ENCODE measurements around the gene DCDC1. TPM values are rescaled to one million over a fixed set of nuclear protein-coding genes. Genes with fewer than 3 reads are reported as not detected.

The DCDC1 gene
- not detected for total RNA-seq

- peak; percentile 89 for DNase-seq
Measured at GRCh38 chr11:31369348-31370329, at the start of gene DCDC1, which contains the start of gene DNAJC24. DCDC1 (minus strand) TSS chr11:31369739; CDS start chr11:31328280, 41,459 bp downstream. DNAJC24 (plus strand) TSS chr11:31369860; CDS start chr11:31370749, 889 bp downstream.

GRCh38 chr11:31419138-31419537, 49.6 kb upstream of the DCDC1 start:
- no peaks in the 10 kb centered on the region for H3K9me3 Mint-ChIP-seq
- DNase-seq (no peak), ATAC-seq (ENCODE audit: low read depth) (no peak)
- H3K36me3 Mint-ChIP-seq = peaks cover 9% of the 10 kb centered on the region
- H3K4me1 Mint-ChIP-seq = no peaks in the 10 kb centered on the region
- no peak overlapping the region for H3K4me3 Mint-ChIP-seq
- no peaks in the 10 kb centered on the region for H3K27me3 Mint-ChIP-seq
- POLR2A ChIA-PET = no interaction called here
- no peak overlapping the region for H3K27ac Mint-ChIP-seq

More at GRCh38 chr11:31369348-31370329, at the start of gene DCDC1, which contains the start of gene DNAJC24:
- Mint-ChIP-seq H3K27me3 (no peaks in the 10 kb centered on the region), H3K4me1 (peaks cover 27% of the 10 kb centered on the region), H3K27ac (peak within 1 kb of the TSS; percentile 94), H3K4me3 (peak within 1 kb of the TSS; percentile 98), H3K9me3 (no peaks in the 10 kb centered on the region), H3K36me3 (peaks cover 13% of the 10 kb centered on the region)
- POLR2A ChIA-PET = no interaction called here
- ATAC-seq (ENCODE audit: low read depth) = peak; percentile 97

GRCh38 chr11:31417816-31418215, 48.3 kb upstream of the DCDC1 start:
- Mint-ChIP-seq H3K36me3 (peaks cover 9% of the 10 kb centered on the region), H3K27ac (no peak overlapping the region), H3K27me3 (no peaks in the 10 kb centered on the region), H3K4me1 (no peaks in the 10 kb centered on the region), H3K9me3 (no peaks in the 10 kb centered on the region), H3K4me3 (no peak overlapping the region)
- ATAC-seq (ENCODE audit: low read depth) (no peak), DNase-seq (no peak)
- POLR2A ChIA-PET = no interaction called here

GRCh38 chr11:31417357-31417756, 47.8 kb upstream of the DCDC1 start:
- H3K4me3 Mint-ChIP-seq = no peak overlapping the region
- DNase-seq (no peak), ATAC-seq (ENCODE audit: low read depth) (no peak)
- no peak overlapping the region for H3K27ac Mint-ChIP-seq
- H3K4me1 Mint-ChIP-seq = no peaks in the 10 kb centered on the region
- POLR2A ChIA-PET = no interaction called here
- H3K27me3 Mint-ChIP-seq = no peaks in the 10 kb centered on the region
- H3K9me3 Mint-ChIP-seq = no peaks in the 10 kb centered on the region
- peaks cover 9% of the 10 kb centered on the region for H3K36me3 Mint-ChIP-seq

GRCh38 chr11:31415435-31415834, 45.9 kb upstream of the DCDC1 start:
- H3K4me1 Mint-ChIP-seq = no peaks in the 10 kb centered on the region
- no peak overlapping the region for H3K4me3 Mint-ChIP-seq
- no peaks in the 10 kb centered on the region for H3K27me3 Mint-ChIP-seq
- no peak for ATAC-seq (ENCODE audit: low read depth)
- DNase-seq = no peak
- no peaks in the 10 kb centered on the region for H3K9me3 Mint-ChIP-seq
- H3K36me3 Mint-ChIP-seq = peaks cover 14% of the 10 kb centered on the region
- no peak overlapping the region for H3K27ac Mint-ChIP-seq
- POLR2A ChIA-PET = no interaction called here

- no peaks in the 10 kb centered on the region for H3K9me3 Mint-ChIP-seq
- ATAC-seq (ENCODE audit: low read depth) (no peak), DNase-seq (no peak)
- H3K36me3 Mint-ChIP-seq = peaks cover 14% of the 10 kb centered on the region
- H3K4me1 Mint-ChIP-seq = no peaks in the 10 kb centered on the region
- no peaks in the 10 kb centered on the region for H3K27me3 Mint-ChIP-seq
- no peak overlapping the region for H3K27ac Mint-ChIP-seq
- POLR2A ChIA-PET = no interaction called here
- no peak overlapping the region for H3K4me3 Mint-ChIP-seq
Measured at GRCh38 chr11:31414338-31414737, 44.8 kb upstream of the DCDC1 start.

- H3K4me1 Mint-ChIP-seq = no peaks in the 10 kb centered on the region
- H3K27ac Mint-ChIP-seq = no peak overlapping the region
- H3K4me3 Mint-ChIP-seq = no peak overlapping the region
- H3K9me3 Mint-ChIP-seq = no peaks in the 10 kb centered on the region
- ATAC-seq (ENCODE audit: low read depth) (no peak), DNase-seq (no peak)
- POLR2A ChIA-PET = no interaction called here
- peaks cover 13% of the 10 kb centered on the region for H3K36me3 Mint-ChIP-seq
- no peaks in the 10 kb centered on the region for H3K27me3 Mint-ChIP-seq
Measured at GRCh38 chr11:31412946-31413345, 43.4 kb upstream of the DCDC1 start.

- ATAC-seq (ENCODE audit: low read depth) (no peak), DNase-seq (no peak)
- Mint-ChIP-seq H3K4me1 (no peaks in the 10 kb centered on the region), H3K27ac (no peak overlapping the region), H3K9me3 (no peaks in the 10 kb centered on the region), H3K27me3 (no peaks in the 10 kb centered on the region), H3K4me3 (no peak overlapping the region), H3K36me3 (peaks cover 6% of the 10 kb centered on the region)
- POLR2A ChIA-PET = no interaction called here
Measured at GRCh38 chr11:31408201-31408600, 38.7 kb upstream of the DCDC1 start.

GRCh38 chr11:31404614-31405013, 35.1 kb upstream of the DCDC1 start:
- ATAC-seq (ENCODE audit: low read depth) (no peak), DNase-seq (no peak)
- Mint-ChIP-seq H3K36me3 (peaks cover 10% of the 10 kb centered on the region), H3K4me1 (no peaks in the 10 kb centered on the region), H3K27ac (no peak overlapping the region), H3K27me3 (no peaks in the 10 kb centered on the region), H3K4me3 (no peak overlapping the region), H3K9me3 (peaks cover 3% of the 10 kb centered on the region)
- POLR2A ChIA-PET = no interaction called here

GRCh38 chr11:31397239-31397834, 27.8 kb upstream of the DCDC1 start:
- no peaks in the 10 kb centered on the region for H3K27me3 Mint-ChIP-seq
- POLR2A ChIA-PET = no interaction called here
- H3K27ac Mint-ChIP-seq = no peak overlapping the region
- H3K36me3 Mint-ChIP-seq = peaks cover 9% of the 10 kb centered on the region
- no peaks in the 10 kb centered on the region for H3K4me1 Mint-ChIP-seq
- H3K4me3 Mint-ChIP-seq = no peak overlapping the region
- peaks cover 3% of the 10 kb centered on the region for H3K9me3 Mint-ChIP-seq
- DNase-seq (no peak), ATAC-seq (ENCODE audit: low read depth) (no peak)

- Mint-ChIP-seq H3K36me3 (peaks cover 7% of the 10 kb centered on the region), H3K4me1 (no peaks in the 10 kb centered on the region)
- POLR2A ChIA-PET = no interaction called here
Measured at GRCh38 chr11:31387379-31387778, 17.8 kb upstream of the DCDC1 start.

GRCh38 chr11:31383116-31383515, 13.6 kb upstream of the DCDC1 start:
- ATAC-seq (ENCODE audit: low read depth) (no peak), DNase-seq (no peak)
- H3K27ac Mint-ChIP-seq = no peak overlapping the region
- H3K27me3 Mint-ChIP-seq = no peaks in the 10 kb centered on the region
- peaks cover 2% of the 10 kb centered on the region for H3K9me3 Mint-ChIP-seq
- no peaks in the 10 kb centered on the region for H3K4me1 Mint-ChIP-seq
- peaks cover 7% of the 10 kb centered on the region for H3K36me3 Mint-ChIP-seq
- H3K4me3 Mint-ChIP-seq = no peak overlapping the region
- POLR2A ChIA-PET = no interaction called here

More at GRCh38 chr11:31387379-31387778, 17.8 kb upstream of the DCDC1 start:
- H3K4me3 Mint-ChIP-seq = no peak overlapping the region
- H3K27ac Mint-ChIP-seq = no peak overlapping the region
- peaks cover 4% of the 10 kb centered on the region for H3K9me3 Mint-ChIP-seq
- ATAC-seq (ENCODE audit: low read depth) (no peak), DNase-seq (no peak)
- no peaks in the 10 kb centered on the region for H3K27me3 Mint-ChIP-seq

GRCh38 chr11:31375879-31376278, 6.3 kb upstream of the DCDC1 start:
- H3K4me1 Mint-ChIP-seq = peaks cover 12% of the 10 kb centered on the region
- H3K27me3 Mint-ChIP-seq = no peaks in the 10 kb centered on the region
- H3K4me3 Mint-ChIP-seq = no peak overlapping the region
- ATAC-seq (ENCODE audit: low read depth) (no peak), DNase-seq (no peak)
- no peak overlapping the region for H3K27ac Mint-ChIP-seq
- no peaks in the 10 kb centered on the region for H3K9me3 Mint-ChIP-seq
- POLR2A ChIA-PET = no interaction called here
- peaks cover 18% of the 10 kb centered on the region for H3K36me3 Mint-ChIP-seq

GRCh38 chr11:31366795-31367194, 2.7 kb downstream of the DCDC1 start:
- DNase-seq (no peak), ATAC-seq (ENCODE audit: low read depth) (no peak)
- H3K27me3 Mint-ChIP-seq = peaks cover 3% of the 10 kb centered on the region
- H3K9me3 Mint-ChIP-seq = no peaks in the 10 kb centered on the region
- no peak overlapping the region for H3K27ac Mint-ChIP-seq
- peaks cover 3% of the 10 kb centered on the region for H3K36me3 Mint-ChIP-seq
- POLR2A ChIA-PET = no interaction called here
- H3K4me1 Mint-ChIP-seq = peaks cover 26% of the 10 kb centered on the region
- H3K4me3 Mint-ChIP-seq = peak overlapping the region; percentile 10
